ENCODE measurements around the gene HAAO.

HAAO gene

GRCh38 chr2:42777883-42778805 is 14.2 kb downstream of the HAAO start:
- no peak for TF ChIP-seq SIN3A (IDR thresholded peaks at IDR 0.05; ENCODE audit: borderline replicate concordance, insufficient read depth, low read length)
- no peak for TF ChIP-seq REST (IDR thresholded peaks at IDR 0.05; ENCODE audit: insufficient read depth in 1 of 2, low read depth in 2 of 2, low read length in 2 of 2)
- no peak for TF ChIP-seq TAF1 (IDR thresholded peaks at IDR 0.05; ENCODE audit: borderline replicate concordance, insufficient read depth, low read length)
- TF ChIP-seq FOXP2 (optimal IDR thresholded peaks at IDR 0.05; ENCODE audit: borderline replicate concordance, extremely low read depth, extremely low read length, insufficient read depth) = no peak
- no peak for TF ChIP-seq POLR2AphosphoS5 (IDR thresholded peaks at IDR 0.05; ENCODE audit: low read depth, low read length)

- TF ChIP-seq REST (IDR thresholded peaks at IDR 0.05; ENCODE audit: insufficient read depth in 1 of 2, low read depth in 2 of 2, low read length in 2 of 2) (no peak), FOXP2 (optimal IDR thresholded peaks at IDR 0.05; ENCODE audit: borderline replicate concordance, extremely low read depth, extremely low read length, insufficient read depth) (no peak), TAF1 (IDR thresholded peaks at IDR 0.05; ENCODE audit: borderline replicate concordance, insufficient read depth, low read length) (no peak), SIN3A (IDR thresholded peaks at IDR 0.05; ENCODE audit: borderline replicate concordance, insufficient read depth, low read length) (no peak), POLR2AphosphoS5 (IDR thresholded peaks at IDR 0.05; ENCODE audit: low read depth, low read length) (no peak)
Observed at GRCh38 chr2:42775810-42776209, 16.6 kb downstream of the HAAO start.

DNA sequence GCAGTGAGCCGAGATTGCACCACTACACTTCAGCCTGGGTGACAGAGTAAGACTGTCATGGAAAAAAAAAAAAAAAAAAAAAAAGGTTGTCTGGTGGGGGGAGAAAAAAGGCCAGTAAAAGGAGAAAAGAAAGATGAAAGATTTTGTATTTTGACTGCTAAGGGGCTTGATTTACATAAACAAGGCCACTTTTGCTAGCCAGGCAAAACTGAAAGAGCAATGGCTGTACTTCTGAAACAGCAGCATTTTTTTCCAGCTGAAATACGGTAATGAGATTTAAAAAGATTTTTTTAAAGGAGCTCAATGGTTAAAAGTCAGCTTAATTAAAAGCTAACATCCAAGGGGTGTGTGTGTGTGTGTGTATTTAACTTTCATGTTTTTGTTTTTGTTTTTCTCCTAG is 17.2 kb downstream of the HAAO start:
- TF ChIP-seq POLR2AphosphoS5 (IDR thresholded peaks at IDR 0.05; ENCODE audit: low read depth, low read length) = no peak
- TF ChIP-seq REST (IDR thresholded peaks at IDR 0.05; ENCODE audit: insufficient read depth in 1 of 2, low read depth in 2 of 2, low read length in 2 of 2) = no peak
- TF ChIP-seq FOXP2 (optimal IDR thresholded peaks at IDR 0.05; ENCODE audit: borderline replicate concordance, extremely low read depth, extremely low read length, insufficient read depth) = no peak
- TF ChIP-seq SIN3A (IDR thresholded peaks at IDR 0.05; ENCODE audit: borderline replicate concordance, insufficient read depth, low read length) = no peak
- no peak for TF ChIP-seq TAF1 (IDR thresholded peaks at IDR 0.05; ENCODE audit: borderline replicate concordance, insufficient read depth, low read length)

GRCh38 chr2:42771546-42772153 is 20.7 kb downstream of the HAAO start:
- TF ChIP-seq SIN3A (IDR thresholded peaks at IDR 0.05; ENCODE audit: borderline replicate concordance, insufficient read depth, low read length) (no peak), POLR2AphosphoS5 (IDR thresholded peaks at IDR 0.05; ENCODE audit: low read depth, low read length) (no peak), TAF1 (IDR thresholded peaks at IDR 0.05; ENCODE audit: borderline replicate concordance, insufficient read depth, low read length) (no peak), FOXP2 (optimal IDR thresholded peaks at IDR 0.05; ENCODE audit: borderline replicate concordance, extremely low read depth, extremely low read length, insufficient read depth) (no peak), REST (IDR thresholded peaks at IDR 0.05; ENCODE audit: insufficient read depth in 1 of 2, low read depth in 2 of 2, low read length in 2 of 2) (no peak)

Measured in PFSK-1 (cell line).